Endothelial cell of umbilical vein (primary cell): Measurements from ENCODE around the gene MYRIP. TPM values are rescaled to one million over a fixed set of nuclear protein-coding genes. Genes with fewer than 3 reads are reported as not detected.

Experiments used
- BruUV-seq: library from RNA; stranded (reverse); fragments of 400-500 nt; replicated peaks from 2 replicates; lab custom pipeline; 2021; lab: Mats Ljungman, UMichigan
- CTCF ChIA-PET: fragments of 300-600, 350-600 bp; sonication (Branson Sonifier 250); formaldehyde crosslinking; loops from one replicate; lab custom pipeline; 2021; ENCODE audit warnings: antibody characterized with exemption, inconsistent platforms; lab: Charles Lee
- POLR2A ChIA-PET: fragments of 300-600, 350-600 bp; sonication (Branson Sonifier 250); formaldehyde crosslinking; loops from one replicate; lab custom pipeline; 2021; ENCODE audit warnings: antibody characterized with exemption, inconsistent platforms; lab: Charles Lee
- DNase-seq: peaks from one replicate; pipeline ENCODE4 v3.0.0-alpha.2; 2011; ENCODE audit warnings: low read depth, low spot score
- FAIRE-seq: peaks from 2 replicates; lab custom pipeline; 2011; peaks lifted over from hg19 to GRCh38; lab: Jason Lieb, UNC
- H2AFZ ChIP-seq: 2 replicates; pipeline ENCODE4 v1.6.0; 2012; ENCODE audit warnings: low read depth, low read length, control low read depth, inconsistent platforms
- H3K27ac ChIP-seq: 2 replicates; pipeline ENCODE4 v1.5.1; 2011; ENCODE audit warnings: low read depth, mild to moderate bottlenecking, control low read depth, low read length, moderate library complexity; ENCODE audit not compliant: insufficient read depth
- H3K27me3 ChIP-seq, 2 experiments: 2 replicates each; pipeline versions ENCODE4 v1.6.0 to v1.6.1; 2011; ENCODE audit warnings: low read length in 2 of 2, mixed read lengths in 1 of 2; ENCODE audit not compliant: control insufficient read depth in 2 of 2, insufficient read depth in 2 of 2
- H3K36me3 ChIP-seq, 2 experiments: 2 replicates in 1 of 2; 3 replicates in 1 of 2; pipeline ENCODE4 v1.5.1; 2011; ENCODE audit warnings: low read length in 2 of 2, mild to moderate bottlenecking in 1 of 2, moderate library complexity in 1 of 2; ENCODE audit not compliant: control insufficient read depth in 2 of 2, insufficient read depth in 2 of 2; ENCODE audit errors: extremely low read depth in 1 of 2
- H3K4me1 ChIP-seq: 3 replicates; pipeline ENCODE4 v1.5.1; 2011; ENCODE audit warnings: mild to moderate bottlenecking, low read length; ENCODE audit not compliant: control insufficient read depth, insufficient read depth; ENCODE audit errors: extremely low read depth
- H3K4me2 ChIP-seq: 2 replicates; pipeline ENCODE4 v1.6.1; 2011; ENCODE audit warnings: low read length, control low read depth, mixed read lengths; ENCODE audit not compliant: insufficient read depth
- H3K4me3 ChIP-seq, 3 experiments: fragments of 200-600 bp in 1 of 3; sonication (generic), shearing (Covaris generic) in 1 of 3; replicated peaks in 1 of 3; 2 replicates each; pipeline ENCODE4 v1.5.1; 2011 to 2016; ENCODE audit warnings: control low read depth in 3 of 3, low read length in 3 of 3, mild to moderate bottlenecking in 2 of 3, inconsistent platforms in 1 of 3, low read depth in 1 of 3, moderate library complexity in 1 of 3; ENCODE audit not compliant: insufficient read depth in 1 of 3
- H3K79me2 ChIP-seq: 2 replicates; pipeline ENCODE4 v1.6.0; 2012; ENCODE audit warnings: low read length, inconsistent platforms; ENCODE audit not compliant: control insufficient read depth, insufficient read depth
- H3K9ac ChIP-seq: replicated peaks from 2 replicates; pipeline ENCODE3; 2011; ENCODE audit warnings: low read length, control low read depth; ENCODE audit not compliant: insufficient read depth; ENCODE audit errors: extremely low read depth
- H3K9me1 ChIP-seq: replicated peaks from 3 replicates; pipeline ENCODE4 v1.6.0; 2011; ENCODE audit warnings: mild to moderate bottlenecking, low read length; ENCODE audit not compliant: control insufficient read depth, insufficient read depth; ENCODE audit errors: extremely low read depth
- H3K9me3 ChIP-seq: replicated peaks from 2 replicates; pipeline ENCODE4 v1.5.1; 2012; ENCODE audit warnings: low read length, inconsistent platforms; ENCODE audit not compliant: control insufficient read depth, insufficient read depth
- H4K20me1 ChIP-seq: replicated peaks from 2 replicates; pipeline ENCODE3; 2011; ENCODE audit warnings: mild to moderate bottlenecking, low read length; ENCODE audit not compliant: control insufficient read depth, insufficient read depth; ENCODE audit errors: extremely low read depth
- EZH2 ChIP-seq: IDR thresholded peaks from 2 replicates; pipeline ENCODE4 v1.6.1; 2012; ENCODE audit warnings: borderline replicate concordance, low read depth, mild to moderate bottlenecking, moderate library complexity, low read length, inconsistent platforms; ENCODE audit not compliant: severe bottlenecking
- FOS ChIP-seq: IDR thresholded peaks from 2 replicates; pipeline ENCODE4 v1.6.1; 2011; ENCODE audit warnings: mild to moderate bottlenecking, low read length, moderate library complexity, borderline replicate concordance; ENCODE audit not compliant: insufficient read depth
- GATA2 ChIP-seq: IDR thresholded peaks from 2 replicates; pipeline ENCODE4 v1.7.0; 2011; ENCODE audit warnings: low read depth, mild to moderate bottlenecking, moderate library complexity, mixed read lengths, low read length; ENCODE audit not compliant: insufficient read length, insufficient read depth
- JUN ChIP-seq: IDR thresholded peaks from 2 replicates; pipeline ENCODE4 v1.6.1; 2011; ENCODE audit warnings: borderline replicate concordance, low read depth; ENCODE audit not compliant: insufficient read length, insufficient read depth
- MYC ChIP-seq: IDR thresholded peaks from one replicate; pipeline ENCODE4 v1.6.1; 2011; ENCODE audit warnings: mild to moderate bottlenecking, low read depth, low read length
- POLR2A ChIP-seq: IDR thresholded peaks from 2 replicates; pipeline ENCODE4 v1.6.1; 2012; ENCODE audit warnings: low read depth, mild to moderate bottlenecking, control low read depth, low read length
- POLR2AphosphoS5 ChIP-seq: IDR thresholded peaks from 2 replicates; pipeline ENCODE4 v1.6.1; 2012; ENCODE audit warnings: low read depth, mild to moderate bottlenecking, control low read depth, low read length, moderate library complexity; ENCODE audit not compliant: insufficient read depth
- dilution Hi-C: fragments of 300-500 bp; cut with MboI; formaldehyde crosslinking; loops from one replicate; pipeline ENCODE4 v1.15.0; 2019; ENCODE audit warnings: low sequenced_read_pairs; ENCODE audit not compliant: extremely low pct_ligation_motif_present
- intact Hi-C: fragments of 100-400 bp; cut with micrococcal nuclease; formaldehyde crosslinking; loops from one replicate; pipeline ENCODE4 v1.10.0; 2022
- polyA plus RNA-seq, 4 experiments: library from polyadenylated mRNA; depleted of rRNA in 3 of 4; stranded (reverse) in 3 of 4; unstranded in 1 of 4; fragments of >200 nt; gene quantifications; 2 replicates each; pipeline versions ENCODE4 v1.2.1 to v1.2.3, GENCODE V29; 2011 to 2012; ENCODE audit warnings: missing spikeins in 1 of 4
- total RNA-seq: library from RNA; stranded (reverse); gene quantifications from 2 replicates; pipeline ENCODE4 v1.2.3, GENCODE V29; 2021
- TF ChIP-seq, protein P1 (sequence below): IDR thresholded peaks from 2 replicates; pipeline ENCODE4 v1.6.1; 2011; ENCODE audit not compliant: insufficient read depth, insufficient read length
- TF ChIP-seq, protein P2 (sequence below), 2 donors: IDR thresholded peaks; 1 replicate in 1 of 2; 2 replicates in 1 of 2; pipeline ENCODE4 v1.5.1; 2011; ENCODE audit warnings: low read length in 2 of 2, mild to moderate bottlenecking in 2 of 2, moderate library complexity in 2 of 2, control low read depth in 1 of 2, inconsistent platforms in 1 of 2, low read depth in 1 of 2; ENCODE audit not compliant: insufficient read depth in 1 of 2; ENCODE audit errors: extremely low read depth in 1 of 2

MYRIP gene
- total and polyA plus RNA-seq, 2 donors (not counting 3 experiments of a cell fraction or from before 2014, with no cell fraction given), result 6.7 to 11.9 TPM

DNA sequence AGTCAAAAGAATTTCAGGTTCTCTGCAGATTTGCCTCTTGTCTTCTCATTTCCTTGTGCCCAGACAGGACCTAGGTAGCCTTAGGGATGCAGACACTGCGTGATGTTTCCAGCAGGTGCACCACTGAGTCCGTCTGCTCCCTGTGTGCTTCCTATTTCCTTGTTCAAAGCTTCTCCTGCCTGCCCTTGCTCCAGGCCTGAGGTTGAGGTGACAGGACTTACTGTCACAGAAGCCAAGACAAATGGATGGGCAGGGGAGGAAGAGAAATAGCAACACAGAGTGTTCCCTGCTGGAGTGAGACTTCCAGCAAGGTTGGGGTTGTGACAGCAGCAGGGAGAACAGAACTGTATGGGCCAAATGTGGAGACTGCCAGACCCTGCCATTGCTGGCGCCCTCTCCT is 199.4 kb downstream of the MYRIP start:
- no TSS peak for BruUV-seq

More for the DNA sequence above, 199.4 kb downstream of the MYRIP start:
- POLR2A ChIA-PET, result no interaction called here
- Histone ChIP-seq H3K27me3 (no peaks in the 10 kb centered on the region), H3K9ac (no peak overlapping the region), H3K36me3 (no peaks in the 10 kb centered on the region), H3K4me2 (no peak overlapping the region), H2AFZ (no peak overlapping the region), H3K79me2 (no peaks in the 10 kb centered on the region), H3K27ac (no peak overlapping the region), H3K9me1 (no peaks in the 10 kb centered on the region), H4K20me1 (no peaks in the 10 kb centered on the region), H3K4me1 (no peaks in the 10 kb centered on the region), H3K4me3 (no peak overlapping the region), H3K9me3 (no peaks in the 10 kb centered on the region)
- FAIRE-seq (no peak), DNase-seq (no peak)
- dilution Hi-C loops, result no loop called here
- CTCF ChIA-PET, result no interaction called here
- intact Hi-C loops, result loop anchor here (10.0 kb wide), 1 partner anchor 444 kb away; no protein-coding TSS in a partner anchor
- no peak for TF ChIP-seq GATA2
- no peak for TF ChIP-seq POLR2AphosphoS5
- no peak for TF ChIP-seq MYC
- no peak for TF ChIP-seq EZH2
- TF ChIP-seq JUN, result no peak
- no peak for TF ChIP-seq FOS
- no peak for TF ChIP-seq POLR2A
- TF ChIP-seq, protein P1, sequence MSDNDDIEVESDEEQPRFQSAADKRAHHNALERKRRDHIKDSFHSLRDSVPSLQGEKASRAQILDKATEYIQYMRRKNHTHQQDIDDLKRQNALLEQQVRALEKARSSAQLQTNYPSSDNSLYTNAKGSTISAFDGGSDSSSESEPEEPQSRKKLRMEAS, result no peak
- TF ChIP-seq, protein P2, sequence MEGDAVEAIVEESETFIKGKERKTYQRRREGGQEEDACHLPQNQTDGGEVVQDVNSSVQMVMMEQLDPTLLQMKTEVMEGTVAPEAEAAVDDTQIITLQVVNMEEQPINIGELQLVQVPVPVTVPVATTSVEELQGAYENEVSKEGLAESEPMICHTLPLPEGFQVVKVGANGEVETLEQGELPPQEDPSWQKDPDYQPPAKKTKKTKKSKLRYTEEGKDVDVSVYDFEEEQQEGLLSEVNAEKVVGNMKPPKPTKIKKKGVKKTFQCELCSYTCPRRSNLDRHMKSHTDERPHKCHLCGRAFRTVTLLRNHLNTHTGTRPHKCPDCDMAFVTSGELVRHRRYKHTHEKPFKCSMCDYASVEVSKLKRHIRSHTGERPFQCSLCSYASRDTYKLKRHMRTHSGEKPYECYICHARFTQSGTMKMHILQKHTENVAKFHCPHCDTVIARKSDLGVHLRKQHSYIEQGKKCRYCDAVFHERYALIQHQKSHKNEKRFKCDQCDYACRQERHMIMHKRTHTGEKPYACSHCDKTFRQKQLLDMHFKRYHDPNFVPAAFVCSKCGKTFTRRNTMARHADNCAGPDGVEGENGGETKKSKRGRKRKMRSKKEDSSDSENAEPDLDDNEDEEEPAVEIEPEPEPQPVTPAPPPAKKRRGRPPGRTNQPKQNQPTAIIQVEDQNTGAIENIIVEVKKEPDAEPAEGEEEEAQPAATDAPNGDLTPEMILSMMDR (IDR thresholded peaks at IDR 0.05; ENCODE audit: extremely low read depth in 1 of 2, insufficient read depth in 1 of 2, low read depth in 1 of 2, low read length in 2 of 2), result no peak
